ENCODE data around the gene PAX5. TPM values are rescaled to one million over a fixed set of nuclear protein-coding genes. Genes with fewer than 3 reads are reported as not detected.

Gene PAX5
- total RNA-seq, 4 donors from 2014 or later: not detected

- Histone ChIP-seq H3K4me1 (no peaks in the 10 kb centered on the region), H3K36me3 (no peaks in the 10 kb centered on the region), H3K4me3 (no peak overlapping the region), H3K9me3 (peaks cover 0 to 7% (median 0%) of the 10 kb centered on the region in 4 donors), H3K27ac (no peak overlapping the region), H3K27me3 (peaks cover 0 to 9% of the 10 kb centered on the region in 2 donors)
- WGBS, 2 donors: 91 to 93% methylated on average over 4 of the region's 4 CpGs
- DNase-seq (ENCODE audit: low spot score in 2 of 2): no peak
- TF ChIP-seq, protein P1, sequence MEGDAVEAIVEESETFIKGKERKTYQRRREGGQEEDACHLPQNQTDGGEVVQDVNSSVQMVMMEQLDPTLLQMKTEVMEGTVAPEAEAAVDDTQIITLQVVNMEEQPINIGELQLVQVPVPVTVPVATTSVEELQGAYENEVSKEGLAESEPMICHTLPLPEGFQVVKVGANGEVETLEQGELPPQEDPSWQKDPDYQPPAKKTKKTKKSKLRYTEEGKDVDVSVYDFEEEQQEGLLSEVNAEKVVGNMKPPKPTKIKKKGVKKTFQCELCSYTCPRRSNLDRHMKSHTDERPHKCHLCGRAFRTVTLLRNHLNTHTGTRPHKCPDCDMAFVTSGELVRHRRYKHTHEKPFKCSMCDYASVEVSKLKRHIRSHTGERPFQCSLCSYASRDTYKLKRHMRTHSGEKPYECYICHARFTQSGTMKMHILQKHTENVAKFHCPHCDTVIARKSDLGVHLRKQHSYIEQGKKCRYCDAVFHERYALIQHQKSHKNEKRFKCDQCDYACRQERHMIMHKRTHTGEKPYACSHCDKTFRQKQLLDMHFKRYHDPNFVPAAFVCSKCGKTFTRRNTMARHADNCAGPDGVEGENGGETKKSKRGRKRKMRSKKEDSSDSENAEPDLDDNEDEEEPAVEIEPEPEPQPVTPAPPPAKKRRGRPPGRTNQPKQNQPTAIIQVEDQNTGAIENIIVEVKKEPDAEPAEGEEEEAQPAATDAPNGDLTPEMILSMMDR (IDR thresholded peaks at IDR 0.05): no peak
- TF ChIP-seq EP300 (IDR thresholded peaks at IDR 0.05) (no peak), POLR2A (IDR thresholded peaks at IDR 0.05) (no peak)
These were observed 98.7 kb downstream of the PAX5 start for GRCh38 chr9:36935332-36935731.

GRCh38 chr9:36934478-36935065 is 99.5 kb downstream of the PAX5 start:
- DNase-seq (ENCODE audit: low spot score in 2 of 2): no peak
- TF ChIP-seq, protein P1 (IDR thresholded peaks at IDR 0.05): no peak
- TF ChIP-seq EP300 (IDR thresholded peaks at IDR 0.05): no peak
- TF ChIP-seq POLR2A (IDR thresholded peaks at IDR 0.05): no peak
- 72 to 80% methylated on average over 5 of the region's 5 CpGs for WGBS, 2 donors

GRCh38 chr9:36933676-36934215 is 100.3 kb downstream of the PAX5 start:
- TF ChIP-seq POLR2A (IDR thresholded peaks at IDR 0.05) (no peak), EP300 (IDR thresholded peaks at IDR 0.05) (no peak)
- TF ChIP-seq, protein P1 (IDR thresholded peaks at IDR 0.05): no peak
- 69 to 74% methylated on average over 4 to 6 of the region's 6 CpGs for WGBS, 2 donors

More at GRCh38 chr9:36934478-36935065, 99.5 kb downstream of the PAX5 start:
- peaks cover 0 to 2% of the 10 kb centered on the region in 2 donors for H3K27me3 ChIP-seq
- no peaks in the 10 kb centered on the region for H3K4me1 ChIP-seq
- H3K27ac ChIP-seq: no peak overlapping the region
- H3K9me3 ChIP-seq: peaks cover 0 to 7% (median 0%) of the 10 kb centered on the region in 4 donors
- no peak overlapping the region for H3K4me3 ChIP-seq
- H3K36me3 ChIP-seq: no peaks in the 10 kb centered on the region

DNA sequence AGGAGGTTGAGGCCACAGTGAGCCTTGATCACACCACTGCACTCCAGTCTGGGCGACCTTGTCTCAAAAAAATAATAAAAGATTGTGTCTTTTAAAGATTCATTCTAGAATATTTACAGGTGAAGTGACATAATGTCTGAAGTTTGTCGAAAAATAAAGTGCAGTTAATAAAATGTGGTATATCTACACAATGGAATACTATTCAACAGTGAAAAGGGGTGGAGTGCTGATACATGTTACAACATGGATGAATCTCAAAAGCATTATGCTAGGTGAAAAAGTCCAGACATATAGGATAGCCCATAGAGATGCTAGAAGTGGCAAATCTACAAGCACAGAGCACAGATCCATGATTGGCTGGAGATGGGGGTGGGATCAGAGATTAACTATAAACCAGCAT is 101.9 kb downstream of the PAX5 start:
- TF ChIP-seq, protein P1 (IDR thresholded peaks at IDR 0.05): no peak
- TF ChIP-seq POLR2A (IDR thresholded peaks at IDR 0.05): no peak
- no peak for TF ChIP-seq EP300 (IDR thresholded peaks at IDR 0.05)
- no peaks in the 10 kb centered on the region for H3K4me1 ChIP-seq
- no peaks in the 10 kb centered on the region for H3K36me3 ChIP-seq
- H3K4me3 ChIP-seq: no peak overlapping the region
- H3K27ac ChIP-seq: no peak overlapping the region
- peaks cover 0 to 7% (median 0%) of the 10 kb centered on the region in 4 donors for H3K9me3 ChIP-seq
- DNase-seq (ENCODE audit: low spot score in 2 of 2): no peak
- no peaks in the 10 kb centered on the region for H3K27me3 ChIP-seq
- WGBS, 2 donors: 47 to 67% methylated on average over 2 of the region's 2 CpGs

More at GRCh38 chr9:36933676-36934215, 100.3 kb downstream of the PAX5 start:
- no peak overlapping the region for H3K4me3 ChIP-seq
- H3K36me3 ChIP-seq: no peaks in the 10 kb centered on the region
- H3K27me3 ChIP-seq: no peaks in the 10 kb centered on the region
- H3K4me1 ChIP-seq: no peaks in the 10 kb centered on the region
- no peak overlapping the region for H3K27ac ChIP-seq
- no peak for DNase-seq (ENCODE audit: low spot score in 2 of 2)
- H3K9me3 ChIP-seq: peaks cover 0 to 7% (median 0%) of the 10 kb centered on the region in 4 donors

DNA sequence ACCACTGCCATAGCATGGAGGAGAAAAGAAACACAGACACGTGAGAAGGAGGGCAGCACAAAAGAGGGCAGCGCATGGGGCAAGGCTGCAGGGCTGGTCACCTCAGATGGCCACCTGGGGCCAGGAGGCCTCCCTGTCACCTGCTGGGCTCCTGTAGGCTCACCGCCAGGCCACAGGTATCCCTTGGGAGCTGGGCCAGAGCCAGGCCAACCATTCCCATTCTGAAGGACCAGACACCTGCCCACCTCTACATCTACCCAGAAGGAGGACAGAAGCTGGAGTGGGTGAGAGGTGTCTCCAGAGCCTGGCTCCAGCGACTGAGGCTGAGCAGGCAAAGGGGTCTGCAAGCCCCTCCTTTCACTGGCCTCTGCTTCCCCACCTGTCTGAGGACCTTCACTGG is 103.1 kb downstream of the PAX5 start:
- no peaks in the 10 kb centered on the region for H3K27me3 ChIP-seq
- H3K36me3 ChIP-seq: no peaks in the 10 kb centered on the region
- H3K4me3 ChIP-seq: no peak overlapping the region
- peaks cover 0 to 7% (median 0%) of the 10 kb centered on the region in 4 donors for H3K9me3 ChIP-seq
- TF ChIP-seq, protein P1 (IDR thresholded peaks at IDR 0.05): no peak
- TF ChIP-seq POLR2A (IDR thresholded peaks at IDR 0.05) (no peak), EP300 (IDR thresholded peaks at IDR 0.05) (no peak)
- no peak overlapping the region for H3K27ac ChIP-seq
- no peaks in the 10 kb centered on the region for H3K4me1 ChIP-seq
- WGBS, 2 donors: 83 to 89% methylated on average over 4 of the region's 4 CpGs
- DNase-seq (ENCODE audit: low spot score in 2 of 2): no peak
